ENCODE results near the gene TAF1B.

DNA sequence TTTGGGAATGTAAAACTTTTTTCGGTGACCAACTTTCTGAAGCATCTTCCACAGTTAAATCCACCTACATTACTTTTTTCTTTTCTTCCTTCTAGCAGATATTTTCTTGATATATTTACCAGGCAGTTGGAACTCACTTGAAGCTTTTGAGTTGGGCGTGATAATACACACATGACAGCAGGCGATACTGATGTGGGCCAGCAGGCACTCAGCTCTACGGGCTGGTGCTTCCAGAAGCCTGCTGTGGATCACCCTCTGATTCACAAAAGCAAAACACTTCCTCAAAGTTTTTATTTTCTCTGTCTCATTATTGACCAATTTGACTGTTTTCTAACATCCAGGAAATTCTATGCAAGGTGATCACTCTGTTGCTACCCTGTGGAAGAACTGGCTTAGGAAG is 131.1 kb downstream of the TAF1B start:
- TF ChIP-seq TCF7L2 (IDR thresholded peaks at IDR 0.05; ENCODE audit: low read depth, low read length) (no peak), CTCF (IDR thresholded peaks at IDR 0.05) (no peak), SIN3A (IDR thresholded peaks at IDR 0.05; ENCODE audit: borderline replicate concordance, insufficient read depth, low read depth, low read length) (no peak)
